GM13977 (cell line): ENCODE measurements around the gene MCTP2.

Source experiments
- DNase-seq: peaks from one replicate; pipeline ENCODE4 v3.0.0; 2012; ENCODE audit warnings: low spot score
- CTCF ChIP-seq: IDR thresholded peaks from 2 replicates; pipeline ENCODE4 v1.5.1; 2012; ENCODE audit warnings: mild to moderate bottlenecking, control low read depth; ENCODE audit not compliant: insufficient read depth; ENCODE audit errors: extremely low read depth, missing control alignments
- in situ Hi-C: fragments of 300-500 bp; cut with MboI; formaldehyde crosslinking; loops from one replicate; pipeline ENCODE4 v1.12.0; 2022; ENCODE audit warnings: low sequenced_read_pairs, low pct_unique_long_range_greater_than_20kb, mixed read lengths, inconsistent platforms; ENCODE audit not compliant: unreplicated experiment

The MCTP2 gene

GRCh38 chr15:94327356-94327936, 96.1 kb downstream of the MCTP2 start:
- DNase-seq = peak; percentile 23
- TF ChIP-seq CTCF = peak; percentile 35
- in situ Hi-C loops = no loop called here

- no peak for TF ChIP-seq CTCF
- in situ Hi-C loops = no loop called here
These were observed 100.4 kb downstream of the MCTP2 start for GRCh38 chr15:94331731-94332130.

GRCh38 chr15:94335616-94336015, 104.3 kb downstream of the MCTP2 start:
- no peak for DNase-seq
- TF ChIP-seq CTCF = no peak
- in situ Hi-C loops = no loop called here

More at GRCh38 chr15:94331731-94332130, 100.4 kb downstream of the MCTP2 start:
- no peak for DNase-seq

- no peak for TF ChIP-seq CTCF
- in situ Hi-C loops = no loop called here
- no peak for DNase-seq
These were observed 105.6 kb downstream of the MCTP2 start for GRCh38 chr15:94336817-94337467.

- in situ Hi-C loops = no loop called here
- DNase-seq = no peak
These were observed 107.0 kb downstream of the MCTP2 start for GRCh38 chr15:94338243-94338846.

GRCh38 chr15:94346282-94346681, 114.9 kb downstream of the MCTP2 start:
- in situ Hi-C loops = no loop called here
- no peak for TF ChIP-seq CTCF
- no peak for DNase-seq

More at GRCh38 chr15:94338243-94338846, 107.0 kb downstream of the MCTP2 start:
- no peak for TF ChIP-seq CTCF
